22Rv1 (cell line): ENCODE data around the gene BEST1.

Experiments used
- ZFX ChIP-seq: fragments of 450-650 bp; IDR thresholded peaks from 2 replicates; pipeline ENCODE4 v1.6.1; 2017; ENCODE audit warnings: antibody characterized with exemption, borderline replicate concordance
- TF ChIP-seq, protein P1 (sequence below): fragments of 450-650 bp; IDR thresholded peaks from 2 replicates; pipeline ENCODE4 v1.5.1; 2017; ENCODE audit warnings: mild to moderate bottlenecking

DNA sequence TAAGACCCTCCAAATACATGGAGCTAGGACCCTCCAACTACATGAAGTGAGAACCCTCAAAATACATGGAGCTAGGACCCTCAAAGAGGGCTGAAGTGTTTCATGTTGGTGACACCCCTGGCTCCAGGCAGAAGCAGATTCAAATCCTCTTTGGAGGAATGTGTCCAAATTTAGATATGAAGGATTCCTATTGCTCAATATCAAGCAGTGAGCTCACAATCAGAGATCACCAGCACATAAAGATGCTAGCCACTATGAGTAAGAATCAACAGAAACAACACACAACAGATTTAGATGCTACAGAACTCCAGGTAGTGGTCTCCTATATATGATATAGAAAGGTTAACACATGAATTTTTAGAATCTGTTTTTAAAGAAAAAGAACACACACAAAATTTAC is 21.5 kb upstream of the BEST1 start:
- TF ChIP-seq, protein P1, sequence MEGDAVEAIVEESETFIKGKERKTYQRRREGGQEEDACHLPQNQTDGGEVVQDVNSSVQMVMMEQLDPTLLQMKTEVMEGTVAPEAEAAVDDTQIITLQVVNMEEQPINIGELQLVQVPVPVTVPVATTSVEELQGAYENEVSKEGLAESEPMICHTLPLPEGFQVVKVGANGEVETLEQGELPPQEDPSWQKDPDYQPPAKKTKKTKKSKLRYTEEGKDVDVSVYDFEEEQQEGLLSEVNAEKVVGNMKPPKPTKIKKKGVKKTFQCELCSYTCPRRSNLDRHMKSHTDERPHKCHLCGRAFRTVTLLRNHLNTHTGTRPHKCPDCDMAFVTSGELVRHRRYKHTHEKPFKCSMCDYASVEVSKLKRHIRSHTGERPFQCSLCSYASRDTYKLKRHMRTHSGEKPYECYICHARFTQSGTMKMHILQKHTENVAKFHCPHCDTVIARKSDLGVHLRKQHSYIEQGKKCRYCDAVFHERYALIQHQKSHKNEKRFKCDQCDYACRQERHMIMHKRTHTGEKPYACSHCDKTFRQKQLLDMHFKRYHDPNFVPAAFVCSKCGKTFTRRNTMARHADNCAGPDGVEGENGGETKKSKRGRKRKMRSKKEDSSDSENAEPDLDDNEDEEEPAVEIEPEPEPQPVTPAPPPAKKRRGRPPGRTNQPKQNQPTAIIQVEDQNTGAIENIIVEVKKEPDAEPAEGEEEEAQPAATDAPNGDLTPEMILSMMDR: no peak
- TF ChIP-seq ZFX: no peak
